GM19372 (cell line): Measurements from ENCODE around the gene CTIF.

ENCODE experiments used
- ATAC-seq: cut with Tn5 transposase; IDR thresholded peaks from one replicate; pipeline ENCODE4 v1.9.1; 2021; ENCODE audit warnings: mild to moderate bottlenecking, low read depth, moderate library complexity; ENCODE audit not compliant: unreplicated experiment

The CTIF gene

DNA sequence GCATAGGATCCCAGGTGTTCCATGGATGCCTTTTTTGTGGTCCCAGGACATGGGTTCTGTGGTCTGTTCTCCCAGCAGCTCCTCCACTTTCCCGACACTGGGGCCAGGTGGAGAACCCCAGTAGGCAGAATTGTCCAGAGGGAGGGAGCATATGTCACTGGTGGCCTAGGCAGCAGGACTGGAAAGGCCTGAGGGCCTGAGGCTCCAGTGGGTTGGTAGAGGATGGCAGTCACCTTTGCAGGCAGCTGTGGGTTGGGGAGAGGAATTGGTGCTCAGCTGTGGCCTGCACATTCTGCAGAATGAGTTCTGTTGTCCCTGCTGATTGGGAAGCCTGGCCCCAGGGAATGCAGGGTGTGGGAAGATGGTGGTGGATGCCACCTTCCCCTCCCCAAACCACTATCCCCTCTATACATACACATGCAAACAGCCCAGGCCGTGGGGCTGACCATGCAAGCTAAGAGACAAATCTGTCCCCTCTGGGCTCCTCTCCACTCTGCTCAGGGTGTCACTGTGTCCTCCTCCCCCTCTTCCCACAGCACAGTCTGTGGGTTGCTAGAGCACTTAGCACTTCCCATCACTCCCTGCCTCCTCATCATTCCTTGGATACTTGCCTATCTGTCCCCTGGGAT, 11.4 kb downstream of the CTIF start:
- no peak for ATAC-seq

DNA sequence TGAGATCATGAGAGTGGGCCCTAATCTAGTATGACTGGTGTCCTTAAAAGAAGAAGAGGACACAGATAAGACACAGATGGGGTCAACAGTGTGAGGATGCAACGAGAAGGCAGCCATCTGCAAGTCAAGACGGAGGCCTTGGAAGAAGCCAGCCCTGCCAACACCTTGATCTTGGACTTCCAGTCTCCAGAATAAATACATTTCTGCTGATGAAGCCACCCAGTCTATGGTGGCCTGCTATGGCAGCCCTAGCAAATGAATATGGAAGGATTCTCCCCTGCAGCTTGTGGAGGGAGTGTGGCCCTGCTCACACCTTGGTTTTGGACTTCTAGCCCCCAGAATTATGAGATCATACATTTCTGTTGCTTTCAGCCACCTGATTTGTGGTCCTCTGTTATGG, 12.3 kb downstream of the CTIF start:
- ATAC-seq, result no peak

DNA sequence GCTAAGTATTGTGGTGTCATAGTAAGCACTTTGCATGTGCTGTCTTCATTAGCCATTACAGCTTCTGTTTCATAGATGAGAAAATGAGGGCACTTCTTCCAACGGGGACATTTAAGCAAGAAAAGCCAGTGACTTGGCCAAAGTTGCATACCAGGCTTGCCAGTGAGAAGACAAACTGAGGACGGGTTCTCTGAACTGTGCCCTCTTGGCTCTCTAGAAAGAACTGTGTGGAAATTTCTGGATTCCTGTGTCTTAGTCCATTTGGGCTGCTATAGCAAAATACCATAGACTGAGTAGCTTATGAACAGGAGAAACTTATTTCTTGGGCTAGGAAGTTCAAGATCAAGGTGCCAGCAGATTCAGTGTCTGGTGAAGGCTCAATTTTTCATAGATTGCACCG, 13.3 kb downstream of the CTIF start:
- no peak for ATAC-seq

DNA sequence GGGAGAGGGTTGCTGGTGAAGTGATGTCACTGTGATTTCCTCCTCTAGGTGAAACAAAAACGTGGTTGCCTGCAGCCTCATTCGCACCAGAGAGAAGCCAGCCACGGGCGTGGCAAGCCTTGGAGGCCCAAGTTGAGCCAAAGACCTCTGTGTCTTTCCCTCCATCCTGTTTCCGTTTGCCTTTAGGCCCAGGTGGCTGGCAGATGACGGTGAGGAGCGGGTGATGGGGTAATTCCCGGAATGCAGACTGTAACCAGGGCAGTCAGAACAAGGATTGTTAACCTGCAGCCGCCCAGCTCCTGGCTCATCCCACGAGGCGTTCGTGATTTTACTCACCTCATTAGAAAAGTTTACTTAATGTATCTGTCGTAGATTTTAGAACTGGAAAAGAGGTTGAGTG, 14.4 kb downstream of the CTIF start:
- ATAC-seq, result no peak

DNA sequence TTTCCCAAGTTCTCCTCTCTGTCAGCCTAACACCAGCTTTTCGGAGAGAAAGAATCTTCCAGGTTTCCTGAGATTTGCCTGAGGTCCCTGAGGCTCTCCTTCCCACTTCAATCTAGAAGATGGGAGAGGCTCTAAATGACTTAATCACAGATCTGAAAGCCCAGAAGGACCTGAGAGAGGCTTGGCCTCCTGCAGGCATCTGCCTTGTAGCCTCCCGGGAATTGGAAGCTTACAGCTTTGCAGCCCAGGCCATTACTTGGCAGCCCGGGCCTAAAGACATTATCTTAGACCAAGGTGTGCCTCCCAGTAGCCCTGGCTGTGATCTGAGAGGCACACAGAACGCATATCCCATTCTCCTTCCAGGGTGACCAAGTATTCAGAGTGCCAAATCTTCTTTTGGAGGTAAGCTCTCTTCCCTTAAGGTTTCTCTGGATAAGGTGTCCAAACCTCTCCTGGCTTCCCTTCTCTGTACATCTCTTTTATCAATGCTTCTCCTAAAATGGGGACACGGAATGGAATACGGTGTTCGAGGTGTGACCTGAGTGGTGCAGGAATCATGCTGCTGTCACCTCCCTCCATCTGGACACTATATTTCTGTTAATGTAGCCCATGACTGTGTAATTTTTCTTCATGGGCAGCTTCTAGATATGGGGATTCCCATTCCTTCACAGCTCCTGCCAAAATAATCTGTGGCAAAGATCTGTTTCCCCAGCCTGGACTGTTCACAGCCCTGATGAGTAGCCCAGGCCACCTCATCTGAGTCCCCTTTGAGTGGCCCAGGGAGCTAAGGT, 16.0 kb downstream of the CTIF start:
- ATAC-seq, result no peak

DNA sequence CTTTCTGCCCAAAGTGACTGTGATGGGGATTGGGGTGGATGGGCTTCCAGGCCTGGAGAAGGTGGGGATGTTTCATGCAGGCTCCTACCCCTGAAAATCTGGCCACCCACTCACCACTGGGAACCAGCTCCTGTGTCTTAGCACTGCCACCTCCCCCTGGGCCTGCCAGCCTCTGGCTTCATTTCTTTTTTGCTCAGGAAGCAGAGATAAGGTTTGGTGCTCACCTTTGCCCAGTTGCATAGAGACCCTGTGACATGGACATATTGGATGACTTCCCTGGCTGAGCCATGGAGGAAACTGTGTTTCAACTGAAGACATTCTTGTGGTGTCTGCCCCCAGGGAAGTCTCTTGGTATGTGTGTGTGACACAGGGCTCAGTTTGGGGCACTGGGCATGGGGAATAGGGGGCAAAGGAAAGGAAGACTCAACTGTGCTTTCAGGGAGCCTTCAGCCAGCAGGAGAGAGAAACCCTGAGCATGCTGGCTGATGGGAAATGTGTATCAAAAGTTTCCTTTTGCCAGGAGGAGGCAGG, 16.7 kb downstream of the CTIF start:
- ATAC-seq, result no peak

DNA sequence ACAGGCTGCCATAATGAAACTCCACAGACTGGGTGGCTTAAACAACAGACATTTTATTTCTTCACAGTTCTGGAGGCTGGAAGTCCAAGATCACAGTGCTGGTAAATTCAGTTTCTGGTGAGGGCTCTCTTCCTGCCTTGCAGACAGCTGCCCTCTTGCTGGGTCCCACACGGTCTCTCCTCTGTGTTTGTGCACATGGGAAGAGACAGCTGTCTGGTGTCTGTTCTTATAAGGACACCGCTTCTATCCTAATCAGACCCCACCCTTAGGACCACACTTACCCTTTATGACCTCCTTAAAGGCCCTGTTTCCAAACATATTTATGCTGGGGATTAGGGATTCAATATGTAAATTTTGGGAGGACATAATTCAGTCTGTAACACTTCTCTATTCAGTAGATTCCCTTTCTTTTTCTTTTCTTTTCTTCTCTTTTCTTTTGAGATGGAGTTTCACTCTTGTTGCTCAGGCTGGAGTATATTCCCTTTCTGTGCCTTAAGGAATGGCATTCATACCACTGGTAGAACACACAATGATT, 18.9 kb downstream of the CTIF start:
- ATAC-seq, result no peak

DNA sequence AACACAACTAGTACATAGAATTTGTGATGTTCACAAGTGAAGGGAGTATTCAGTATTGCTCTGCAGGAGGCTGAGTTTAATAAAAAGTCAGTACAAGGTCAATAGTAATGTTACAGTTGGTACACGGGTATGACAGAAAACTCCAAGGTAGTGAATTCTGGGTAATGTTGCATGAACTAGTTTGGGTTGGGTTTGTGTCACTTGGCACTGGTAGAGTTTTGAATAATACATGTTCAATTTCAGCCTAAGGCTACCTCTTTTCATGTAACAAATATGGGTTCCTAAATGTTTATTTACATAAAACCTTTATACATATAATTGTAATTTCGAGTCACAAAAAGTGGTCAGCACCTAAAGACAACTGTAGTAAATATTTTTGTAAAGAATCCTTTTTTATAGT, 19.4 kb downstream of the CTIF start:
- no peak for ATAC-seq

DNA sequence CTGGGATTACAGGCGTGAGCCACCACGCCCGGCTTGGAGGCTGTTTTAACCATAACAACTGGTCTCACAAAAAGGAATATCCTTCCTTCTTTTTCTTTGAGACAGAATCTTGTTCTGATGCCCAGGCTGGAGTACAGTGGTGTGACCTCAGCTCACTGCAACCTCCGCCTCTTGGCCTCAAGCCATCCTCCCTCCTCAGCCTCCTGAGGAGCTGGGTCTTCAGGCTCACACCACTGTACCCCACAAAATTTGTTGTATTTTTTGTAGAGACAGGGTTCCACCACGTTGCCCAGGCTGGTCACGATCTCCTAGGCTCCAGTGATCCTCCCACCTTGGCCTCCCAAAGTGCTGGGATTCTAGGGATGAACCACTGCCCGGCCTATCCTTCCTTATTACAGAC, 21.7 kb downstream of the CTIF start:
- no peak for ATAC-seq

DNA sequence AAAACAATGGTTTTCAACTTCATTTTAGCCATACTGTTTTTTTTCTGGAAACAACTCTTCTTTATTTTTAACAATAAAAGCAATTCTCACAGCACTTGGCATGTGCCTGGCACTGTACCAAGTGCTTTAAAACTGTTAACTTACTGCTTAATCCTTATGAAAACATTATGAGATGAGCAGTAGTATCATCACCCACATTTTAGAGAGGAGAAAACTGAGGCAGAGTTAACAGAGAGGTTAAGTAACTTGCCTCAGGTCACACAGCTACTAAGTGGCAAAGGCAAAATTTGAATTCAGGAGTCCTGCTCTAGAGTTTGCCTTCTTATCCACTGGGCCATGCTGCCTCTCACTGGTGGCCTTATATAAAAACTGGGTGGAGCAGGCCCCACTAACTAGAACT, 23.2 kb downstream of the CTIF start:
- ATAC-seq, result no peak

DNA sequence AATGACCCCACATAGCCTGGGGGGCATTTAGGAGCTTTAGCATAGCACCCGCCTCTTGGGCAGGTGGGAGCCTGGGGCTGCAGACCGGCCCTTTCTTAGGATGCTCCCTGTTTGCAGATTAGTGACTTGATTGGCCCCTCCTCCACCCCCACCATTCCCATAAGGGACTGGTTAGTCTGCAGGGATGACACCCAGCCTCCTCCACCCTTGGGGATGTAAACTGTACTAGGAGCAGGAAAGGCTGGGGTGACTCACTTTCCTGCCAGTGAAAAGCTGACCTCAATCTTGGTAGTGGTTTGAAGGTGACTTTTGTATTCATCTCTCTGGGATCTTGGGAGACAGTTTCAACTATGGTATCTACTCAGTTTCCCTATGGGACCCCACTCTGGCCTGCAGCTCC, 24.2 kb downstream of the CTIF start:
- ATAC-seq, result no peak

DNA sequence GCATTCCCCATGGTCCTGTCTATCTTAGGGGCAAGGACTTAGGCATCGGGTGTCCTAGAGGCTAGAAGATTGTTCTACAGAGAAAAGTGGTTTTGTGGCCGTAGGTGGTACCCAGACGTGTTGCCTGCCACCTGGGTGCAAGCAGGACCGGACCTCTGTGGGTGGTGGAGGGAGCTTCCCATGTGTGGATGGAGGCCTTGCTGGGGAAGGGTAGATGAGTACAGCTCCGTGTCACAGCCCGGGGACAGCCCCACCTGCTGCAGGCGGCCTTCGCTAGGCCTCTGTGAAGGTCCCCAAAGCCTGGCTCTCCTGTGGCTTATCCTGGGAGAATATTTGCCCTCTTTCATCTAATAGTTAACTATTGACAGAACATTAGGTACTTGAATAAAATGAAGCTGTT, 25.3 kb downstream of the CTIF start:
- ATAC-seq, result no peak

DNA sequence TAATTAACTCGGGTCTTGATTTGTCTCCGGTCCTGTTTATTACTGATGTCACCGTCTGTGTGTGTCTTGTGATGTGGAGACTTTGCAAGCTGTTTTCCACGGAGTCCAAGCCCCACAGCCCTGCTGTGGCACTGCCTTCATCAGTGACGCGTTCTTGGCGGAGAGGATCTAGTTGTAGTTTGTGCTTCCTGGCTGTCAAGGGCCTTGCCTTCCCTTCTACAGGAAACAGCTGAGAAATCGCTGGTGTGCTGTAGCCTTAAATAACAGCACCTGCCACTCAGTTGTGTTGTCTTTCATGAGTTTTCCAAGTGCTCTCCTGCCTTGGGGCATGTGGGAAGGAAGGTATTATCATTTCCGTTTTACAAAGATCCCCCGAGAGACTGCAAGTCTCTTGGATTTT, 26.3 kb downstream of the CTIF start:
- no peak for ATAC-seq

DNA sequence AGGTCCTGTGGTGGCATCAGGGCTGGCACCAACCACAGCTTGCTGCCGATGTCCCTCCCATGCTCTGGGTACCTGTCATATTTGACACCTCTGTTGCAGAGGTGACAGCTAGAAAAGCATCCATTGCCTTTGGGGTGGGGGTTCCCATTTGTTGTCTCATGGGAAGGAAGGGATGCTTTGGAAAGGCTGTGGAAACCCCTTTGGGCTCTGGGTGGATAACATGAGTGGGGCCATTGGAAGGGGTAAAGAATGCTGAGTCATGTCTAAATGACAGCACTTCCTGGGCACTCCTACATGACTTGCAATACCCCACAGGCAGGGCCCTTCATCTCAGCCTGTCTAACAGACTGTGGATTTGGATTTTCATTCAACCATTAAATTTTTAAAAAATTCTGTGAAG, 27.8 kb downstream of the CTIF start:
- no peak for ATAC-seq

DNA sequence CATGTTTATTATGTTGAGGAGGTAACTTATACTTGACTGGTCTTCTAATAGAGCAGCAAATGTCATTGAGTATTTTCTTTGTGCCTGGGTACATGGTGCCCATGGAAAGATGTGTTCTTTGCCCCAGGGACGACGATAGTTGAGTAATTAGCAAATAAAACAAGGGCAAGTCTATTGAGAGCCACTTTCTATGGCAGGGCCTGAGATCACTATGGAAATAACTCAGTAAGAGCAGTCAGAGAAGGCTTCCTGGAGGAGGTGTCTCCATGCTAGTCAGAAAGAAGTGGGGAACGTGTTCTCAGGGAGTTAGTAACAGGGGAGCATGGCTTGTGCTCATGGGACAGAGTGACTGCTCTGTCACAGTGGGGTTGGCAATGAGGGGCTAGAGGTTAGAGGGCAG, 28.6 kb downstream of the CTIF start:
- ATAC-seq, result no peak

DNA sequence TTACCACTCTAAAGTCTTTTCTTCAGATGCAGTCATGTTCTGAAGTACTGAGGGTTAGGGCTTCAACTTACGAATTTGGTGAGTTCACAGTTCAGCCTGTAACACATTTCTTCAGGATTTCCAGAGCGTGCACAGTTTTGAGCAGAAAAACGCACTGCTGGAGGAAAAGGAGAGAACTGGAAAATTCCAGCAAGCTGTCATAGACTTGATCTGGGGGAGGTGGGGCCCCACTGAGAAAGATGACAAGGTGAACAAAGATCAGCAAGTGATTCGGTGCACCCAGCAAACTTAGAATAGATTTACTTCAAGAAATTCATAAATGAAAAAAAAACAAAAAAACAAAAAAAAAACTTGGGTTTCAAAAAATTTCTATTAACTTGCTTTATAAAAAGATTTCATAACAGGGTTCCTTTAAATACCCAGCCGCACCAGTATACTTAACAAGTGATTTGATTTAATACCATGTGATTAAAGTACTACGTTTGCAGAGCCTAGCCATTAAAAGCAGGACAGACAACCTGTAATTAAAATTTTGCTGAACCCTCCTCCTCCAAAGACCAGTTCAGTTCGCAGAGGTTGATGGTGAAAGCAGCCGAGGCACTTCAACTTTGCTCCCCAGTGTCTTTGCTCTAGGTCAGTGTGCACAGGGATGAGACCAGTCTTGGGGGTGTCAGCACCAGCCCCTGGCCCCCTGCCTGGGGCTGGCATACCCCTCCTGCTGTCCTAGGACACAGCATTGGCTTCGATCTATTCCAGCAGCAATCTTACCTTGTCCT, 30.5 kb downstream of the CTIF start:
- no peak for ATAC-seq

DNA sequence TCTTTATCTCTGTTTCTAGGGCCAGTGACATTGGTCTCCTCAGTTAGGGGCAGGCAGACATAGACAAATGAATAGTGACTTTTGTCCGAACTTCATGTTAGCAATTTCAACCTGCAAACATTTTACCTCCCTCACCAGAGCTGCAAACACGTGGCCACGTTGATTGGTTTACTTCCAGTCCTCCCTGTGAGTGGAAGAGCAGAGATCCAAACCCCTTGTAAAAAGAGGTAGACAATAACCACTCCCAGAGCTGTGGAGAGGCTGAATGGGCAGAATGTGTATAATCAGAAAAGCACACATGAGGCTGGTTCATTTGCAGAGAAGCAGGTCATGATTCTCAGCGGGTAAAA, 31.1 kb downstream of the CTIF start:
- ATAC-seq, result no peak

DNA sequence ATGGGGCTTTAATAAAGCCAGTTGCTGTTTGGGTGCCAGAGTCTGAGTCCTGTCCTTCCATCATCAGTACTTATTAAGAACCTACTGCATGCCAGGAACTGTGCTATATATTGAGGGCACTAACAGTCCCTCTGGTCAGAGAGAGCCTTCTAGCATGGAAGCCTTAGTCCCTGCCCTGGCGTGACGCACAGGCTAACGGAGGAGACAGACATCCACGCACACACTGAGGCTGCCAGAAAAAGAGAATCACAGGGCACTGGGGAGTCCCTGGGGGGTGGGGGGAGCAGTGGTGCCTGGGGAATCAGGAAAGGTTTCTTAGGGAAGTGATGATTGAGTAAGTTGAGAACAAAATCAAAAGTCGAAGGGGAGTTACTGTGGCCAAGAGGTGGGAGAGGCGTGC, 31.5 kb downstream of the CTIF start:
- ATAC-seq, result no peak

DNA sequence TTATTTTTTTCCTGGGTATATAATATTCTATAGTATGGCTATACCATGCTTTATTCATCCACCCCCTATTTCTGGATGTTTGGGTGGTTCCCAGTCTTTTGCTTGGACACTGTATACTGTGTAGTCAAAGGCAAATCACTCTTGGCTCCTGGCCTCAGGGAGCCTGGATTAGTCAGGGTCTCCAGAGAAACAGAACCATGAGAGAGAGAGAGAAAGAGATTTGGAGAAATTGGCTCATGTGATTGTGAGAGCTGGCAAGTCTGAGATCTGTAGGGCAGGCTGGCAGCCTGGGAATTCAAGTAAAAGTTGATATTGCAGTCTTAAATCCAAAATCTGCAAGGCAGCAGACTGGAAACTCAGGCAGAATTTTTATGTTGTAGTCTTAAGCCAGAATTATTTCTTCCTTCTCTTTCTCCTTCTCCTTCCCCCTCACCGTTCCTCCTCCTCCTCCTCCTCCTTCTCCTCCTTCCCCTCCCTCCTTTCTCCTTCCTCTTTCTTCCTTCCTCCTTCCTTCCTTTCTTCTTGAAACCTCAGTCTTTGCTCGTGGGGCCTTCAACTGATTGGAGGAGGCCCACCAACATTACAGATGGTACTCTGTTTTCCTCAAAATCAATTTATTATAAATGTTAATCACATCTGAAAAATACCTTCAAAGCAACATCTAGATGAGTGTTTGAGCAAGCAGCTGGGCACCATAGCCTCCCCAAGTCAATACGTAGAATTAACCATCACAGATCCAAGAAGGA, 33.0 kb downstream of the CTIF start:
- ATAC-seq, result no peak

DNA sequence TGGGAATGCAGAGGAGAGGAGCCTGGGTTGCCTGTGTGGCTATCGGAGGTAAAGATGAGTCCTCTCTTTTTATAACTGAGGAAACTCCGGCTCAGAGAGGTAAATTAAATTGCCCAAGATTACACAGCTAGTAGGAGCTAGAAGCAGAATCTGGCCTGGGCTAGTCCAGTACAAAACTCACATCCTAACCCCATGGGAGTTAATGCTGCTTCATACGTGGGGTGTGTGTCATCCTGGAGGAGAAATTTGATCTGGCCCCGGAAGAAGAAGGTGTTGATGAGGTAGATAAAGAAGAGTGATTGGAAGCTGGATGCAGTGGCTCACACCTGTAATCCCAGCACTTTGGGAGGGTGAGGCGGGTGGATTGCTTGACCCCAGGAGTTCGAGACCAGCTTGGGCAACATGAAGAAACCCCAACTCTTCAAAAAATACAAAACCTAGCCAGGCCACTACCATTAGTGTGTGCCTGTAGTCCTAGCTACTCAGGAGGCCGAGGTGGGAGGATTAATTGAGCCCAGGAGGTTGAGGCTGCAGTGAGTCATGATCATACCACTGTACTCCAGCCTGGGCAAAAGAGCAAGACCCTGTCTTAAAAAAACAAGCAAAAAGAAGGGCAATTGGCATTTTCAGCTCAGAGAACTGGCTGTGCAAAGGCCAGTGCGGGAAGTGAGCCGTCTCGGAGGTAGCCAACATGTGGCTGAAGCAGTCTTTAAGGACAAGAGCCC, 33.7 kb downstream of the CTIF start:
- no peak for ATAC-seq
